ENCODE results near the gene CRTC2.

Gene CRTC2

GRCh38 chr1:153995640-153996039 is 37.2 kb upstream of the CRTC2 start:
- Histone ChIP-seq H3K27ac (ENCODE audit: low read length) (no peak overlapping the region), H3K4me2 (ENCODE audit: insufficient read depth, low read length) (no peak overlapping the region), H2AFZ (ENCODE audit: low read depth, low read length) (no peak overlapping the region), H3K9ac (ENCODE audit: low read depth, low read length) (no peak overlapping the region), H3K4me1 (ENCODE audit: insufficient read depth, low read length) (peaks cover 19% of the 10 kb centered on the region), H3K9me3 (ENCODE audit: insufficient read depth, low read length, severe bottlenecking) (no peaks in the 10 kb centered on the region), H3K79me2 (ENCODE audit: insufficient read depth, low read length) (peaks cover 22% of the 10 kb centered on the region), H4K20me1 (ENCODE audit: insufficient read depth, low read length) (peaks cover 10% of the 10 kb centered on the region; the same call in 1 of the 2 replicates), H3K4me3 (ENCODE audit: low read depth in 1 of 2, low read length in 2 of 2) (no peak overlapping the region), H3K36me3 (ENCODE audit: insufficient read depth, low read length) (peaks cover 45% of the 10 kb centered on the region), H3K27me3 (ENCODE audit: insufficient read depth, low read length, poor library complexity) (no peaks in the 10 kb centered on the region)
- TF ChIP-seq, protein P1, sequence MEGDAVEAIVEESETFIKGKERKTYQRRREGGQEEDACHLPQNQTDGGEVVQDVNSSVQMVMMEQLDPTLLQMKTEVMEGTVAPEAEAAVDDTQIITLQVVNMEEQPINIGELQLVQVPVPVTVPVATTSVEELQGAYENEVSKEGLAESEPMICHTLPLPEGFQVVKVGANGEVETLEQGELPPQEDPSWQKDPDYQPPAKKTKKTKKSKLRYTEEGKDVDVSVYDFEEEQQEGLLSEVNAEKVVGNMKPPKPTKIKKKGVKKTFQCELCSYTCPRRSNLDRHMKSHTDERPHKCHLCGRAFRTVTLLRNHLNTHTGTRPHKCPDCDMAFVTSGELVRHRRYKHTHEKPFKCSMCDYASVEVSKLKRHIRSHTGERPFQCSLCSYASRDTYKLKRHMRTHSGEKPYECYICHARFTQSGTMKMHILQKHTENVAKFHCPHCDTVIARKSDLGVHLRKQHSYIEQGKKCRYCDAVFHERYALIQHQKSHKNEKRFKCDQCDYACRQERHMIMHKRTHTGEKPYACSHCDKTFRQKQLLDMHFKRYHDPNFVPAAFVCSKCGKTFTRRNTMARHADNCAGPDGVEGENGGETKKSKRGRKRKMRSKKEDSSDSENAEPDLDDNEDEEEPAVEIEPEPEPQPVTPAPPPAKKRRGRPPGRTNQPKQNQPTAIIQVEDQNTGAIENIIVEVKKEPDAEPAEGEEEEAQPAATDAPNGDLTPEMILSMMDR (IDR thresholded peaks at IDR 0.05; ENCODE audit: borderline replicate concordance, extremely low read depth, low read length, poor library complexity, severe bottlenecking) = no peak
- TF ChIP-seq EZH2 (IDR thresholded peaks at IDR 0.05; ENCODE audit: borderline replicate concordance, low read depth, low read length, severe bottlenecking) = no peak
- ATAC-seq (ENCODE audit: insufficient read depth, low read depth) (no peak), DNase-seq (no peak)

DNA sequence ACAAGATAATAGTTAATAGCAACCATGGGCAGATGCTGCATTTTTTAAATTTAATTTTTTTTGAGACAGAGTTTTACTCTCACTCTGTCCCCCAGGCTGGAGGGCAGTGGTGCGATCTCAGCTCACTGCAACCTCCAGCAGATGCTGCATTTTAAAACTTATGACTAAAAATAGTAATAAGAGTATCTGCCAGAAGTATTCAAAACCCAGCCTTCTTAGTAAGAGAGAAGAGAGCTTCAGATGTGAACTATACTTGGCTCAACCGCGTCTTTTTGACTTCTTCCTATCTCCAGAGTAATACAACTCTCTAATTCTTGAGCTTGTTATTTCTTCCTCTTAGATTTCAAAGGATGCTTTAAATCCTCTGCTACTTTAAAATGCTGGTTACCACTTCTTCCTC is 36.8 kb upstream of the CRTC2 start:
- Histone ChIP-seq H3K4me1 (ENCODE audit: insufficient read depth, low read length) (peaks cover 21% of the 10 kb centered on the region), H4K20me1 (ENCODE audit: insufficient read depth, low read length) (peaks cover 10% of the 10 kb centered on the region; the same call in 1 of the 2 replicates), H3K9me3 (ENCODE audit: insufficient read depth, low read length, severe bottlenecking) (no peaks in the 10 kb centered on the region), H3K79me2 (ENCODE audit: insufficient read depth, low read length) (peaks cover 22% of the 10 kb centered on the region), H3K4me3 (ENCODE audit: low read depth in 1 of 2, low read length in 2 of 2) (no peak overlapping the region), H3K27ac (ENCODE audit: low read length) (no peak overlapping the region), H3K36me3 (ENCODE audit: insufficient read depth, low read length) (peaks cover 45% of the 10 kb centered on the region), H3K27me3 (ENCODE audit: insufficient read depth, low read length, poor library complexity) (no peaks in the 10 kb centered on the region), H3K4me2 (ENCODE audit: insufficient read depth, low read length) (no peak overlapping the region), H3K9ac (ENCODE audit: low read depth, low read length) (no peak overlapping the region), H2AFZ (ENCODE audit: low read depth, low read length) (no peak overlapping the region)
- ATAC-seq (ENCODE audit: insufficient read depth, low read depth) = no peak
- TF ChIP-seq EZH2 (IDR thresholded peaks at IDR 0.05; ENCODE audit: borderline replicate concordance, low read depth, low read length, severe bottlenecking) = no peak
- TF ChIP-seq, protein P1 (IDR thresholded peaks at IDR 0.05; ENCODE audit: borderline replicate concordance, extremely low read depth, low read length, poor library complexity, severe bottlenecking) = no peak
- no peak for DNase-seq

DNA sequence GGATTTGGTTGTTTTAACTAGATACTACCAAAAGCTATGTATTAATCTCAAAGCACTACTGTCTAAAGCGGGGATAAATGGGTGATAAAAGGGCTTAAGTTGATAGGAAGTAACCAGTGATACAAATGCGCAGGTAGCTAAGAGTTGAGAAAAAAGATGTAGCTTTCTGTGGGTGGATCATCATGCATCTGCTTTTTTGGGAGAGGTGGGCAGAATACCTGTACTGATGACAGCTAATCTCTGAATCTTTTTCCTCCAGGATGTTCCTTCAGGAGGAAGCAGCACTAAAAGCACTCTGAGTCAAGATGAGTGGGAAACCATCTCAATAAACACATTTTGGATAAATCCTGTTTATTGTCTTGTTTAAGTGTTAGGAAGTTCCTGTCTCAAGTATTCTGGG is 33.4 kb upstream of the CRTC2 start:
- TF ChIP-seq EZH2 (IDR thresholded peaks at IDR 0.05; ENCODE audit: borderline replicate concordance, low read depth, low read length, severe bottlenecking) = no peak
- TF ChIP-seq, protein P1 (IDR thresholded peaks at IDR 0.05; ENCODE audit: borderline replicate concordance, extremely low read depth, low read length, poor library complexity, severe bottlenecking) = no peak
- H3K27me3 ChIP-seq (ENCODE audit: insufficient read depth, low read length, poor library complexity) = no peaks in the 10 kb centered on the region
- DNase-seq (no peak), ATAC-seq (ENCODE audit: insufficient read depth, low read depth) (no peak)
- H3K79me2 ChIP-seq (ENCODE audit: insufficient read depth, low read length) = peaks cover 22% of the 10 kb centered on the region
- no peaks in the 10 kb centered on the region for H3K9me3 ChIP-seq (ENCODE audit: insufficient read depth, low read length, severe bottlenecking)
- peaks cover 34% of the 10 kb centered on the region for H3K4me1 ChIP-seq (ENCODE audit: insufficient read depth, low read length)
- peak overlapping the region; percentile 68 for H3K4me2 ChIP-seq (ENCODE audit: insufficient read depth, low read length)
- peaks cover 10% of the 10 kb centered on the region; the same call in 1 of the 2 replicates for H4K20me1 ChIP-seq (ENCODE audit: insufficient read depth, low read length)
- H3K27ac ChIP-seq (ENCODE audit: low read length) = peak overlapping the region; percentile 86; the same call in 1 of the 2 replicates
- peak overlapping the region; percentile 63 for H3K9ac ChIP-seq (ENCODE audit: low read depth, low read length)
- H2AFZ ChIP-seq (ENCODE audit: low read depth, low read length) = no peak overlapping the region
- peaks cover 45% of the 10 kb centered on the region for H3K36me3 ChIP-seq (ENCODE audit: insufficient read depth, low read length)
- peak overlapping the region; percentile 53 to 66; a peak in 3 of 4 replicates for H3K4me3 ChIP-seq (ENCODE audit: low read depth in 1 of 2, low read length in 2 of 2)
